Mucosa of rectum (tissue), 2 donors: ENCODE data around the gene CTTN.
"Not testable (repeated sequence)": the region's sequence is repeated elsewhere in the genome, so short reads cannot be mapped to it uniquely, and the experiment has no call there.

Experiments
- H3K27ac ChIP-seq, 2 donors: one replicate each; pipeline ENCODE4 v1.7.0; 2013; ENCODE audit warnings: inconsistent platforms in 2 of 2, low read depth in 2 of 2, low read length in 2 of 2
- H3K27me3 ChIP-seq, 2 donors: one replicate each; pipeline ENCODE4 v1.7.0; 2013; ENCODE audit warnings: low read length in 2 of 2; ENCODE audit not compliant: control insufficient read depth in 2 of 2, insufficient read depth in 2 of 2
- H3K36me3 ChIP-seq, 2 donors: one replicate each; pipeline ENCODE4 v1.7.0; 2013; ENCODE audit warnings: low read length in 2 of 2; ENCODE audit not compliant: control insufficient read depth in 2 of 2, insufficient read depth in 2 of 2
- H3K4me1 ChIP-seq, 2 donors: one replicate each; pipeline ENCODE4 v1.7.0; 2013; ENCODE audit warnings: low read length in 2 of 2, mild to moderate bottlenecking in 1 of 2; ENCODE audit not compliant: control insufficient read depth in 2 of 2, insufficient read depth in 2 of 2
- H3K4me3 ChIP-seq, 2 donors: one replicate each; pipeline ENCODE4 v1.7.0; 2013; ENCODE audit warnings: low read length in 2 of 2
- H3K9ac ChIP-seq, 2 donors: one replicate each; pipeline ENCODE4 v1.7.0; 2013; ENCODE audit warnings: low read length in 2 of 2, low read depth in 1 of 2, mild to moderate bottlenecking in 1 of 2
- H3K9me3 ChIP-seq, 2 donors: one replicate each; pipeline ENCODE4 v1.7.0; 2013; ENCODE audit warnings: low read length in 2 of 2; ENCODE audit not compliant: control insufficient read depth in 2 of 2
- donor health status: healthy.
- donor health status: Normal muscosa, but diverticular disease.

CTTN gene

DNA sequence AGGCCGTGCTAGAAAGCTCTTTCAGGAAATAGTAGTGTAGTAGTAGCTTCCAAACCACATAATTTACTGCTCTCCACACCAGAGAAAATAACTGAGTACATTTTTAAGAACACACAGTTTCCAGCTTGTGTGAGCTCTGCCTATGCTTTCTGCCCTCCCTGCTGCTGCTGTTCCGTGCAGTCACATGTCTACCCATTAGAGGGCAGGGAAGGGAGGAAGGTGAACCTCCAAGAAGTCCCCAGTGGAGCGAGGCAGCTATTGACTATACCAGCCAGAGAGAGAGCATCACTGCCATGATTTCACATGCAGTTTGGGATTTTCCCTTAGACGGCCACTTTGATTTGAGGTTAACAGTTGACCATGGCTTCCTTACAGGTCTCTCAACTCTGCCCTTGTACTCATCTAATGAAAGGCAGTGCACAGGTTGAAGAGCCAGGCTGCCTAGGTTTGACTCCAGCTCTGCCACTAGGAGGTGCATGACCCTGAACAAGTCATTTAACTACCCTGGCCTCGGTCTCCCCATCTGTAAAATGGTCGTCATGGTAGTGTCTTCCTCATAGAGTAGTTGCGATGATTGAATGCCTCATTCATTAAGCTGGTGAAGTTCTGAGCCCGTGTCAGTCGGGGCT, 19.7 kb upstream of the CTTN start:
- no peaks in the 10 kb centered on the region for H3K27me3 ChIP-seq
- no peak overlapping the region for H3K4me3 ChIP-seq
- peaks cover 35 to 70% of the 10 kb centered on the region in 2 donors for H3K36me3 ChIP-seq
- H3K27ac ChIP-seq = no peak overlapping the region
- no peak overlapping the region for H3K9ac ChIP-seq
- H3K4me1 ChIP-seq = no peaks in the 10 kb centered on the region
- H3K9me3 ChIP-seq = no peaks in the 10 kb centered on the region

DNA sequence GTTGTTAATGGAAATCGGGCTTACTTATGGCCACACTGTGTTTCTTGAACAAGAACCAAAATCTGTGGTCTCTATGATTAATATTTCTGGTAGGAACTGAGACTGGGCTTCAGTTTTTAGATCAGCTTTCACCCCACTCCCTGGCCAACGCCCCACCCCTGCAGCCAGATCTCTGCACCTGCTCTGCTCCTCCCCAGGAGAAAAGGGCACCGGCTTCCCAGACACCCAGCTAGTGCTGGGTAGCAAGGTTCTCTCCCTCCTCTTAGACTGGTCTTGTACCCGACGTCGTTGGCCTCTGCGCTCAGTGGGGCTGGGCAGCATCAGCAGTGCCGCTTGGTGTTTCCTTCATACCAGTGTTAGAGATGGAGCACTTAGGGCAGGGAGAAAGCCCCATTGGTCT, 17.0 kb upstream of the CTTN start:
- H3K9me3 ChIP-seq = no peaks in the 10 kb centered on the region
- no peak overlapping the region for H3K9ac ChIP-seq
- H3K27ac ChIP-seq = no peak overlapping the region
- H3K4me3 ChIP-seq = no peak overlapping the region
- no peaks in the 10 kb centered on the region for H3K4me1 ChIP-seq
- no peaks in the 10 kb centered on the region for H3K27me3 ChIP-seq
- H3K36me3 ChIP-seq = peaks cover 33 to 67% of the 10 kb centered on the region in 2 donors

DNA sequence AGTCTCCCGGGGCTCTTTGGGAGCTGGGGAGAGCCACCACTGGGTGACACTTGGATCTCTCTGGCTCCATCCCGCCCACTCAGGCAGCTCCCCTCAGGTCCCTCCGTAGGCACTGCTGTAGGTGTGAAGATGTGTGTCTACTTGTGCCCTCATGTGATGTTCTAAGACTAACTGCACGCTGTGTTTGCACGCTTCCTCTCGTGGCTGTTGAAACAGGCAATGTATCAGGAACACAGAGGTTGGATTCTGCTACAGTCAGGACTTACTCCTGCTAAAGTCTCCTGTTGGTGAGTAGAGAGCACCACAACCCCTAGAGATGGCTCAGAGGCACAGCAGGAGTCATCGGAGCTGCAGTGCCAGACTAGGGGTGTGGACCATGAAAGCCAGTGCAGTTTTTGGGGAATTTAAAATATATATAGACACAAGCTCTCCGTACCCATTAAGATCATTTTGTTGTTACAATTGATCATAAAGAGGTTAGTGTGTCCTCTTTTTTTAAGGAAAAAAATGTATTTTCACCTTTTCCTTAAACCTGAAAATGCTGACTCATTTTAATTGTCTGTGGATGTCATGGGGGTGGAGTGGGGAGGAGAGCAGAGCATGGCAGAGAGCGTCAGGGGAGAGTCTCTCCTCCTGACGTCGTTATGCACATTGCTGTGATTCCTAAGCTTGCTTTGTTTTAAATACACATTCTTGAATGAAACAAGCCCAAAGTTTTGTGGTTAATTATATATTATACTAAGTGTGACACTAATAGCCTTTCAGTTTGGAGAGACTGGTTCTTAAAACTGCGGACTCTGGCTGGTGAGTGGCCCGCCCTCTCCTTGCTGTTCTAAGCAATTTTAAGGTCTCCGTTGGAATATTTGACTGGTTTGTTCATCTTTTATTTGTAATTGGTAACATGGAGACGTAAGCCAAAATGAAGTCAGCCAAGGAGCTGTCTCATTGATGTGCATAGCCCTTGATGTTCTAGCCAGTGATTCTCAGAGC, 16.2 kb upstream of the CTTN start:
- H3K9me3 ChIP-seq = no peaks in the 10 kb centered on the region
- H3K27me3 ChIP-seq = no peaks in the 10 kb centered on the region
- peaks cover 29 to 59% of the 10 kb centered on the region in 2 donors for H3K36me3 ChIP-seq
- H3K27ac ChIP-seq = no peak overlapping the region
- H3K4me1 ChIP-seq = no peaks in the 10 kb centered on the region
- H3K9ac ChIP-seq = no peak overlapping the region
- no peak overlapping the region for H3K4me3 ChIP-seq

DNA sequence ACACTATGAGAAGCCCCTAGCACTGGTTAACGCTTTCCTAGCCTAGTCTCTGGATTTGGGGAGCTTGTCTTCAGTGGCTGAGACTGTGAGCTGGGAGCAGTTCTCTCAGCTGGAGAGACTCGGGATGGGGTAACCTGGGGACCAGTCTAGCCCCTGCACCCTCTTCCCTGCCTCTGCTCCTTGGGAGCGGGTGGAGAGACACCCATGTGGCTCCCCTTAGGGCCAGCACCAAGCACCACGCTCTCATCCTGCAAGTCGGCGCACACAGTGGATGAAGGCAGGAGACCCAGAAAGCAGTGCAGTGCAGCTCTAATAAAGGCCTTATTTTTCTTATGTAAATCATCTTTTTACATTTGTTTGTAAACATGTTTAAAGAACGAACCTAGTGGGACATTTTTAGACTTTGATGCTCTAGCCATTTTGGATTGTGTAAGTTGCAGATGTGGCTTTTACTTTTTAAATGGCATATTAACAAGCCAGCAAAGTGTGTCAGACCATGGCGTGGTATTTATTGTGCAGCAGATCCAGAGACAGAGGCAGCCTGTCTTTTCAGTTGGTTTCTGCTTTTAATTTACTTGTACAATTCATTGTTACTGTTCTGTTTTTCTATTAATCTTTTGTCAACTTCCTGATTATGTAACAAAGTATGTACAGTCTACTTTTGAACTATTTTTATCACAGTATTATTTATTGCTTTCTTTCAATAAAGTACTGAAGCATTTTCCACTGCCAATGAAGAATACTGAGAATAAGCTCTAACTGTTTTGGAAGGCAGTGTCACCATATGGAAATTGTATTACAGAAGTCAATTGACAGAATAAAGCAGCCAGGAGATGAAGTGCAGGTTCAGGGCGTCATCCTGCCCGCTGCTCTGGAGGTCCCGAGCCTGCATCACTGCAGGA, 14.4 kb upstream of the CTTN start:
- Histone ChIP-seq H3K9me3 (no peaks in the 10 kb centered on the region), H3K4me3 (no peak overlapping the region), H3K36me3 (peaks cover 12 to 46% of the 10 kb centered on the region in 2 donors), H3K9ac (no peak overlapping the region), H3K4me1 (no peaks in the 10 kb centered on the region), H3K27me3 (no peaks in the 10 kb centered on the region), H3K27ac (no peak overlapping the region)

DNA sequence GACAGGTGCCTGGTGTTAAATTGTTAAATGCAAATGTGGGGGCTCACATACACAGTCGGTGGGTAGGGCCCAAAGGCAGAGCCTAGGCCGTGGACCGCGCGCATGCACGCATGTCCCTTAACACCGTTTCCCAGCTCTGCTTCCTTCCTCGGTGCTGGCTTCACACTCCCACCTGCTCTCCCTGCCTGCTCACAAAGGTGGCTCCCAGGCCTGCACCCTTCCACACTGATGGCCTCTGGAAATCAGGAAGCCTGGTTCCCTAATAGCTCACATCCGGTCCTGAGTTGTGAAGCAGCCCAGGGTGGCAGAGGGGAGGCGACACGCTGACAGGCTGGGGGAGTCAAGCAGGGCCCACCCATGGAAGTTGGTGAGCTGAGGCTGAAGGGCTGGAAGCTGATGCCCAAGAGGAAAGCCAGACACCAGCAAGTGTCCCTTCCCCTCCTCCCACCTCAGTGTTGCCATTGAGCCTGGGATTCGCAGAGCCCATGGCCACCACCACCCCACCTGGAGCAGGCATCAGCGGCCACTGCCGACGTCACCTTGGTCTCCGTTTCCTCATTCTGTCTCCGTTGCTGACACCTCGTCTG, 13.7 kb upstream of the CTTN start:
- H3K27ac ChIP-seq = no peak overlapping the region

DNA sequence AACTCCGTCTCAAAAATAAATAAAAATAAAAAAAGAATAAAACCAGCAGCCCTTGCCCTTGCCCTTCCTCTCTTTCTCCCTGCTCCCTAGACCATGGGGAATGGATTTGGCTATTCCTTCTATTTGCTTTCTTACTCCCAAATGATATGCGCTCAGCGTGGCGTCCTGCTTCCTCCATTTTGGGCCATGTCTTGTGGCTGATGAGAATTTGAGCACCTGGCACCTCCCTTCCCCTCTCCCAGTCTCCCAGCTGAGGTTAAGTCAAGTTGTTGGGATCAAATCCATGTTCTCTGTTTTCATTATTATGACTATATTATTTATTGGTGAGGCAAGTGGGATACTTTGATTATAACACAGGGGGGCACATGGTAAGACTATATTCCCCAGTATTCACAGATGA, 10.8 kb upstream of the CTTN start:
- Histone ChIP-seq H3K4me3 (no peak overlapping the region), H3K9ac (no peak overlapping the region), H3K27ac (no peak overlapping the region), H3K9me3 (no peaks in the 10 kb centered on the region), H3K36me3 (peaks cover 8 to 25% of the 10 kb centered on the region in 2 donors), H3K27me3 (no peaks in the 10 kb centered on the region), H3K4me1 (no peaks in the 10 kb centered on the region)

More for the DNA sequence above, 13.7 kb upstream of the CTTN start:
- H3K9me3 ChIP-seq = no peaks in the 10 kb centered on the region
- H3K4me3 ChIP-seq = no peak overlapping the region
- H3K4me1 ChIP-seq = no peaks in the 10 kb centered on the region
- peaks cover 10 to 44% of the 10 kb centered on the region in 2 donors for H3K36me3 ChIP-seq
- no peaks in the 10 kb centered on the region for H3K27me3 ChIP-seq
- no peak overlapping the region for H3K9ac ChIP-seq

DNA sequence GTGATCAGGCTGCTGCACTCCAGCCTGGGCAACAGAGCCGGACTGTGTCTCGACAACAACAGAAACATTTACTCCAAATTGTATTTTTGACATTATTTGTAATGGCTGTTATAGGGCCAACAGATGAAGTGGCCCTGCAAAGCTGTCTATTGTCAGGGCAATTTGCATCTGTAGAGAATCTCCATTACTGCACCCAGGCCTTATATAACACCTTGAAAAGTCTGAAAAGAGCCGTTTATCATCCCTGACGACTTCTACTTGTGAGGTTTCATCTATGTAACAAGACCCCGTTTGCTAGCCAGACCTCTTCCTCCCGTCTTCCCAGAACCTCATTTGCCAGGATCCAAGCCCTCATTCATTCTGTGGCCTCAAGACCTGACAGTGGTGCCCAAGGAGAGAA, 9.1 kb upstream of the CTTN start:
- H3K27ac ChIP-seq = no peak overlapping the region
- H3K4me1 ChIP-seq = no peaks in the 10 kb centered on the region
- H3K27me3 ChIP-seq = peaks cover 0 to 2% of the 10 kb centered on the region in 2 donors
- H3K9ac ChIP-seq = no peak overlapping the region
- H3K9me3 ChIP-seq = no peaks in the 10 kb centered on the region
- H3K36me3 ChIP-seq = peaks cover 3 to 14% of the 10 kb centered on the region in 2 donors
- H3K4me3 ChIP-seq = no peak overlapping the region

DNA sequence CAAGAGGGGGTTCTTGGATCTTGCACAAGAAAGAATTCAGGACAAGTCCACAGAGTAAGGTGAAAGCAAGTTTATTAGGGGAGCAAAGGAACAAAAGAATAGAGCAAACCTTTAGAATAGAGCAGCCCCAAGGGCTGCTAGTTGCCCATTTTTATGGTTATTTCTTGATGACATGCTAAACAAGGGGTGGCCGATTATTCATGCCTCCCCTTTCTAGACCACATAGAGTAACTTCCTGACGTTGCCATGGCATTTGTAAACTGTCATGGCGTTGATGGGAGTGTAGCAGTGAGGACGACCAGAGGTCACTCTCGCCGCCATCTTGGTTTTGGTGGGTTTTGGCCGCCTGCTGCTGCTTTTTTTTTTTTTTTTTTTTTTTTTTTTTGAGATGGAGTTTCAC, 7.4 kb upstream of the CTTN start:
- H3K36me3 ChIP-seq, H3K4me1 ChIP-seq, H3K27ac ChIP-seq, H3K9ac ChIP-seq, H3K4me3 ChIP-seq, H3K27me3 ChIP-seq, H3K9me3 ChIP-seq: not testable (repeated sequence)

DNA sequence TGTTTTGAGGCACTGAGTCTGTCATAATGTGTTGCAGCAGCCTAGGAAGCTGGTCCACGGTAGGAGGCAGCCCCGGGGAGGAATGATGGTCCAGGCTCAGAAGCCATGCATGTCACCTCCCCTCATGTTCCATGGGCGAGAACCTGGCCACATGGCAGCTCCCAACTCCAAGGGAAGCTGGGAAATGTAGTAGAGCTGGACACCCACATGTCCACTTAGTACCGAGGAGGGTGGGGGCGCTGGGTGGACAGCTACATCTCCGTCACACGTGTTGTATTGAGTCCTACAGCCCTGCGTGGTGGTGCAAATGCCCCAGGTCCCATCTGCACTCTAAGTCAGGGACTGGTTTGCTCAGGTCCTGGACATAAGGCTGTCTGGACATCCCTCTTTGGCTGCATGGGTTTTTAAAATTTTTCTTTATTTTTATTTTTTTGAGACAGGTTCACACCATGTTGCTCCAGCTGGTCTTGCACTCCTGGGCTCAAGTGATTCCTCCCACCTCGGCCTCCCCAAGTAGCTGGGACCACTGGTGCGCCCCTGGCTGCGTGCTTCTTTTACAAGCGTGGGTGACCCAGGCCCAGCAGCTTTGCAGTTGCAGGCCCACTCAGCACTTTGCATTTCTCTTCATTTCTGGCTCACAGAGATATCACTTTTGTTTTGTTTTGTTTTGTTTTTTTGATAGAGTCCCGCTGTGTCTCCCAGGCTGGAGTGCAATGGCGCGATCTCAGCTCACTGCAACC, 3.9 kb upstream of the CTTN start:
- Histone ChIP-seq H3K9ac (no peak overlapping the region), H3K4me3 (no peak overlapping the region), H3K9me3 (no peaks in the 10 kb centered on the region), H3K27me3 (peaks cover 0 to 2% of the 10 kb centered on the region in 2 donors), H3K4me1 (peaks cover 12 to 13% of the 10 kb centered on the region in 2 donors), H3K36me3 (no peaks in the 10 kb centered on the region), H3K27ac (no peak overlapping the region)
